ENCODE measurements around the gene OGFOD3.

DNA sequence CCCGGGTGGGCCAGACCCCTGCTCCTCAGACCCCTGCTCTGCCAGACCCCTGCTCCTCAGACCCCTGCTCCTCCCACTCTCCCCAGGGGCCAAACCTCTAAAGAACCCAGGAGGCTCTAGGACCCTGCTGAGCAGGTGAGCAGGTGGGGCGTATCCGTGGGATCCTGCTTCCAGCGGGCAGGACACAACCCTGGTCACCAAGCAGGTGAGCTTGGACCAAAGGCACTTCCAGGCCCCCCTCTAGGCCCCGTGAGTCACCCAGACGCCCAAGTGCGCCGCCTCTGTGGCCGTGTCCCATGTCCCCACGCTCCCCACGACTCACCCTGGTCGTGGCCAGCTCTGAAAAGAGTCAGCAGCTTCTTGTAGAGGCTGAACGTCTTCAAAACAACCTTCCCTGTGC, 27.2 kb upstream of the OGFOD3 start:
- TF ChIP-seq FOSL1 (tag; conservative IDR thresholded peaks at IDR 0.05) (no peak), NFXL1 (CRISPR knock-in tag; IDR thresholded peaks at IDR 0.05) (no peak), ZNF24 (IDR thresholded peaks at IDR 0.05) (no peak), RBFOX2 (IDR thresholded peaks at IDR 0.05; ENCODE audit: low read depth, low read length) (no peak; the same call in none of the 2 replicates)
